ENCODE data around the gene RIOK1. TPM values are rescaled to one million over a fixed set of nuclear protein-coding genes. Genes with fewer than 3 reads are reported as not detected.

The RIOK1 gene
- total RNA-seq, 1 experiment from 2014 or later = 39.0 TPM

DNA sequence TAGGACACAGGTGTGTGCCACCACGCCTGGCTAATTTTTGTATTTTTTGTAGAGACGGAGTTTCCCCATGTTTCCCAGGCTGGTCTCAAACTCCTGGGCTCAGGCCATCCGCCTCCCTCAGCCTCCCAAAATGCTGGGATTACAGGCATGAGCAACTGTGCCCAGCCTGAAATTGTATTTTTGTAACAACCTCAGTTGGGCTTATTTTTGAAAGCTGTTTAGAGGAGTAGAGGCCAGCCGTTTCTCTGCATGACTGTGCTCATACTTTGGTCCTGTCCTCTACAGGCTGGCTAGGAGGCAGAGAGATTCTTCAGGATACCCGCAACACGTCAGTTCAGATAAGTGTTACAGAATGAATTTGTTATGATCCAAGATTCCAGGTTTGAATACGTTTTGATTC, 22.2 kb upstream of the RIOK1 start:
- no peaks in the 10 kb centered on the region for H3K9me3 ChIP-seq (ENCODE audit: control insufficient read depth in 1 of 2, insufficient read depth in 1 of 2, low read depth in 1 of 2, low read length in 2 of 2)
- RAD21 ChIA-PET (ENCODE audit: low non-redundant PET in 1 of 2, low total read pairs in 2 of 2, uncharacterized antibody in 2 of 2, unreplicated experiment in 2 of 2) = no interaction called here

DNA sequence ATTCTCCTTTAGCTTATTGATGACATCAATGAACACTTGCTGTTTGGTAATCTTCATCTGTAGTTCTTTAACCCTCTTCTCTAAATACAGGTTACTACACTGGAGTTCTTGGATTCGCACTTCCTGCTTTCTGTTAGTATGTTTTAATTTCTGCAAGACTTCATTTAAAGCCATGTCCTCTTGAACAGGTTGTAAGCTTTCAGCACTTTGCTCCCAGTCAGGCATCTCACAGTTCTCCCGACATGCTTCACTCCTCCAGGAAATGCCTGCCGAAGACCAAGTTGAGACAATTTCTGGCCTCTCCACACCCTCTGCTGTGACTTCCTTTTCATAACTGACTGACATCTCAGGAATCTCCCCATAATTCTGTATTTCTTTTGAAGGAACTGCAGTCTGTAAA, 15.9 kb upstream of the RIOK1 start:
- ChIA-PET RAD21 (ENCODE audit: low non-redundant PET in 1 of 2, low total read pairs in 2 of 2, uncharacterized antibody in 2 of 2, unreplicated experiment in 2 of 2) (no interaction called here), CTCF (no interaction called here), POLR2A (no interaction called here)
- no peaks in the 10 kb centered on the region for H3K9me2 ChIP-seq (ENCODE audit: insufficient read depth)
- intact Hi-C loops (cut with micrococcal nuclease) = no loop called here
- H3K4me3 ChIP-seq (replicated peaks in 1 of 2; ENCODE audit: low read depth in 1 of 2, low read length in 2 of 2) = no peak overlapping the region
- no peaks in the 10 kb centered on the region for H3K4me1 ChIP-seq (ENCODE audit: control insufficient read depth in 1 of 2, insufficient read depth in 2 of 2, low read length in 2 of 2)
- no peak overlapping the region for H3K9ac ChIP-seq (ENCODE audit: low read length)
- no TSS peak for BruUV-seq (replicated peaks)
- no peaks in the 10 kb centered on the region for H4K20me1 ChIP-seq (ENCODE audit: insufficient read depth)
- no peak for DNase-seq (ENCODE audit: low read depth, low spot score)
- TF ChIP-seq POLR2A (IDR thresholded peaks at IDR 0.05; ENCODE audit: borderline replicate concordance, extremely low read depth, insufficient read depth, insufficient read length) (no peak), RAD21 (IDR thresholded peaks at IDR 0.05; ENCODE audit: low read depth) (no peak)
- H3K27ac ChIP-seq (ENCODE audit: low read depth, low read length) = no peak overlapping the region
- H2AFZ ChIP-seq (ENCODE audit: low read depth, low read length, poor library complexity, severe bottlenecking) = no peak overlapping the region
- ATAC-seq = no peak
- H3K4me2 ChIP-seq (ENCODE audit: low read length) = no peak overlapping the region
- H3K36me3 ChIP-seq (ENCODE audit: control insufficient read depth in 1 of 2, insufficient read depth in 2 of 2, low read length in 2 of 2) = no peaks in the 10 kb centered on the region
- no peaks in the 10 kb centered on the region for H3K9me3 ChIP-seq (ENCODE audit: control insufficient read depth in 1 of 2, insufficient read depth in 1 of 2, low read depth in 1 of 2, low read length in 2 of 2)
- no peaks in the 10 kb centered on the region for H3K27me3 ChIP-seq (ENCODE audit: insufficient read depth, low read length)
- H3K79me2 ChIP-seq (ENCODE audit: insufficient read depth, low read length) = no peaks in the 10 kb centered on the region

More for the DNA sequence above, 22.2 kb upstream of the RIOK1 start:
- Histone ChIP-seq H3K79me2 (ENCODE audit: insufficient read depth, low read length) (no peaks in the 10 kb centered on the region), H3K27ac (ENCODE audit: low read depth, low read length) (no peak overlapping the region), H3K9ac (ENCODE audit: low read length) (no peak overlapping the region), H3K9me2 (ENCODE audit: insufficient read depth) (no peaks in the 10 kb centered on the region), H4K20me1 (ENCODE audit: insufficient read depth) (no peaks in the 10 kb centered on the region), H3K36me3 (ENCODE audit: control insufficient read depth in 1 of 2, insufficient read depth in 2 of 2, low read length in 2 of 2) (no peaks in the 10 kb centered on the region), H3K4me3 (replicated peaks in 1 of 2; ENCODE audit: low read depth in 1 of 2, low read length in 2 of 2) (no peak overlapping the region), H3K27me3 (ENCODE audit: insufficient read depth, low read length) (no peaks in the 10 kb centered on the region), H3K4me2 (ENCODE audit: low read length) (no peak overlapping the region), H2AFZ (ENCODE audit: low read depth, low read length, poor library complexity, severe bottlenecking) (no peak overlapping the region), H3K4me1 (ENCODE audit: control insufficient read depth in 1 of 2, insufficient read depth in 2 of 2, low read length in 2 of 2) (no peaks in the 10 kb centered on the region)
- TF ChIP-seq FOSL1 (IDR thresholded peaks at IDR 0.05; ENCODE audit: low read depth) (no peak), CEBPB (IDR thresholded peaks at IDR 0.05; ENCODE audit: low read depth) (no peak), ELF1 (IDR thresholded peaks at IDR 0.05; ENCODE audit: borderline replicate concordance, low read depth) (no peak), CBX3 (IDR thresholded peaks at IDR 0.05; ENCODE audit: low read depth) (no peak)
- ChIA-PET POLR2A (no interaction called here), CTCF (no interaction called here)
- no peak for DNase-seq (ENCODE audit: low read depth, low spot score)
- intact Hi-C loops (cut with micrococcal nuclease) = no loop called here
- ATAC-seq = no peak
- BruUV-seq (replicated peaks) = no TSS peak
